Right lobe of liver (tissue), 6 donors: ENCODE measurements around the gene CCDC92. TPM values are rescaled to one million over a fixed set of nuclear protein-coding genes. Genes with fewer than 3 reads are reported as not detected.

Source experiments
- ATAC-seq, 4 donors: fragments of 200-7000 bp; cut with Tn5 transposase; one replicate each; pipeline ENCODE4 v1.9.1; 2020; ENCODE audit warnings: mild to moderate bottlenecking in 4 of 4, moderate library complexity in 4 of 4
- DNase-seq, 3 donors: peaks; one replicate each; pipeline ENCODE4 v3.0.0-alpha.2; 2020
- H3K27ac ChIP-seq, 3 donors: fragments of 200-600 bp; one replicate each; pipeline ENCODE4 v1.8.0; 2022
- H3K27me3 ChIP-seq, 2 donors: fragments of 200-600 bp; one replicate each; pipeline ENCODE4 v1.8.0; 2022
- H3K36me3 ChIP-seq, 4 donors: fragments of 200-600 bp; sonication (generic) in 1 of 4; one replicate each; pipeline versions ENCODE4 v1.5.1 to v1.8.0; 2017 to 2022; ENCODE audit warnings: control low read depth in 1 of 4
- H3K4me1 ChIP-seq, 4 donors: fragments of 200-600 bp; sonication (generic) in 1 of 4; one replicate each; pipeline versions ENCODE4 v1.5.1 to v1.8.0; 2017 to 2022; ENCODE audit warnings: control low read depth in 1 of 4
- H3K4me3 ChIP-seq, 3 donors: fragments of 200-600 bp; one replicate each; pipeline ENCODE4 v1.8.0; 2022
- H3K9me3 ChIP-seq, 4 donors: fragments of 200-600 bp; sonication (generic) in 1 of 4; one replicate each; pipeline versions ENCODE4 v1.5.1 to v1.8.0; 2017 to 2022; ENCODE audit warnings: control low read depth in 1 of 4
- POLR2A ChIP-seq: fragments of 450-650 bp; IDR thresholded peaks from one replicate; pipeline ENCODE4 v1.6.1; 2017; ENCODE audit warnings: antibody characterized with exemption, mild to moderate bottlenecking
- WGBS: methylation state at CpG from one replicate; pipeline ENCODE4 v1.1.6; 2018; ENCODE audit warnings: low coverage, low lambda C conversion rate; ENCODE audit not compliant: insufficient coverage; ENCODE audit errors: missing lambda C conversion rate; 5-methylcytosine and 5-hydroxymethylcytosine counted together
- intact Hi-C, 2 donors: fragments of 100-400 bp; cut with DNase I; formaldehyde crosslinking; loops; one replicate each; pipeline versions ENCODE4 v1.11.2 to v1.14.1; 2022
- total RNA-seq, 6 experiments: library from RNA; depleted of rRNA in 2 of 6; stranded (reverse); fragments of >200 nt in 2 of 6; fragmentation: NEBNext Ultra II Directional in 3 of 6; extraction: Animal tissue kit (Norgen Biotek cat#: 25700) in 3 of 6; gene quantifications; one replicate each; pipeline versions ENCODE4 v1.1.0 to v1.2.4, GENCODE V29; 2016 to 2023
- TF ChIP-seq, protein P1 (sequence below), 4 donors: fragments of 200-600 bp in 3 of 4; fragments of 450-650 bp in 1 of 4; IDR thresholded peaks; one replicate each; pipeline versions ENCODE4 v1.5.1 to v1.8.0; 2016 to 2022; ENCODE audit warnings: antibody characterized with exemption in 4 of 4, mild to moderate bottlenecking in 2 of 4
- donor health status: DM: no; HTN: yes; CAD: no.
- donor health status: DM: no; HTN: no; CAD: no.
- donor health status: DM: no; HTN: no; CAD: no.
- donor health status: DM: no; HTN: yes; CAD: no.
- donor health status: DM: no; HTN: yes; CAD: no.

CCDC92 gene
- total RNA-seq, 6 experiments from 2014 or later = 12.5 to 17.5 (median 16.1) TPM

DNA sequence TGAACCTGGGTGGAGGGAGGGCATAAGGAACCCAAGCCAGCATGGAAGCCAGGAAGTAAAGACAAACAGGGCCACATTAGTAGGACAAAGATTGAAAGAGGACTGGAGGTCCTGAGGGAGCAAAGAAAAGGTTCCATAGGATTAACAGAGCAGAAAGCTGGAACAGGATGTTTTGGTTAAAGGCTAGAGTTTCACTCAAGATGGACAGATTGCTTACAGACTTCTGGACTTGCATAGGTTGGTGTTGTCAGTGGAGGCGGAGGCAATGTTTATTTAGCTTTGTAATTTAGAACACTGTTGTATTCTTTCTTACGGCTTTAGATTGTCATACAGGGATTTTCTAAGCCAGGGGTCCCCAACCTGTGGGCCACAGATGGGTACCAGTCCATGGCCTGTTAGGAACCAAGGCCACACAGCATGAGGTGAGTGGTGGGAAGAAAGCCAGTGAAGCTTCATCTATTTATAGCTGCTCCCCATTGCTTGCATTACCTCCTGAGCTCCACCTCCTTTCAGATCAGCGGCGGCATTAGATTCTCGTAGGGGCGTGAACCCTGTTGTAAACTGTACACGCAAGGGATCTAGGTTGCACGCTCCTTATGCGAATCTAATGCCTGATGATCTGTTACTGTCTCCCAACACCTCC lies 31.7 kb upstream of the CCDC92 start:
- H3K4me3 ChIP-seq = no peak overlapping the region
- intact Hi-C loops = no loop called here
- 100% methylated on average over 3 of the region's 9 CpGs for WGBS
- peaks cover 0 to 26% (median 2%) of the 10 kb centered on the region in 4 donors for H3K4me1 ChIP-seq
- ATAC-seq (no peak), DNase-seq (no peak)
- no peaks in the 10 kb centered on the region for H3K9me3 ChIP-seq
- peak overlapping the region in 1 of 3 donors; percentile 38 for H3K27ac ChIP-seq
- TF ChIP-seq, protein P1, sequence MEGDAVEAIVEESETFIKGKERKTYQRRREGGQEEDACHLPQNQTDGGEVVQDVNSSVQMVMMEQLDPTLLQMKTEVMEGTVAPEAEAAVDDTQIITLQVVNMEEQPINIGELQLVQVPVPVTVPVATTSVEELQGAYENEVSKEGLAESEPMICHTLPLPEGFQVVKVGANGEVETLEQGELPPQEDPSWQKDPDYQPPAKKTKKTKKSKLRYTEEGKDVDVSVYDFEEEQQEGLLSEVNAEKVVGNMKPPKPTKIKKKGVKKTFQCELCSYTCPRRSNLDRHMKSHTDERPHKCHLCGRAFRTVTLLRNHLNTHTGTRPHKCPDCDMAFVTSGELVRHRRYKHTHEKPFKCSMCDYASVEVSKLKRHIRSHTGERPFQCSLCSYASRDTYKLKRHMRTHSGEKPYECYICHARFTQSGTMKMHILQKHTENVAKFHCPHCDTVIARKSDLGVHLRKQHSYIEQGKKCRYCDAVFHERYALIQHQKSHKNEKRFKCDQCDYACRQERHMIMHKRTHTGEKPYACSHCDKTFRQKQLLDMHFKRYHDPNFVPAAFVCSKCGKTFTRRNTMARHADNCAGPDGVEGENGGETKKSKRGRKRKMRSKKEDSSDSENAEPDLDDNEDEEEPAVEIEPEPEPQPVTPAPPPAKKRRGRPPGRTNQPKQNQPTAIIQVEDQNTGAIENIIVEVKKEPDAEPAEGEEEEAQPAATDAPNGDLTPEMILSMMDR (IDR thresholded peaks at IDR 0.05) = no peak
- no peak for TF ChIP-seq POLR2A
- H3K27me3 ChIP-seq = no peaks in the 10 kb centered on the region
- H3K36me3 ChIP-seq = peaks cover 0 to 3% (median 0%) of the 10 kb centered on the region in 4 donors

DNA sequence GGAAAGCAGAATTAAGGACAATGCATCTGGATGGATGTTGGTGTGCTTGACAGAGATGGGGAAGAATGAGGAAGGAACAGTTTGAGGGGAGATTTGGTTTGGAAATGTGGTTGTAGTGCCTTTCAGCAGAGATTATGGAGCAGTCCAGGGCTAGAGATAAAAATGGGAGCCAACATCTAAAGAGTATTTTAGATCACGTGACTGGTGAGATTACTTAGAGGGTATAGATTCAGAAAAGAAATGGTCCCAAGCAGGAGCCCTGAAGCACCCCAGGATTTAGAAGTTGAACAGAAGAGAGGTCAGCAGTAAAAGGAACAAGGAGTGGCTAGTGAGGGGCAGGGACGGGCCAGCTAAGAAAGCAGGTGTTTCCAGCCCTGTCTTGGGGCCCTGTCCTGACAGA lies 30.0 kb upstream of the CCDC92 start:
- no peak overlapping the region for H3K27ac ChIP-seq
- DNase-seq (no peak), ATAC-seq (no peak)
- H3K27me3 ChIP-seq = no peaks in the 10 kb centered on the region
- H3K36me3 ChIP-seq = peaks cover 0 to 4% (median 1%) of the 10 kb centered on the region in 4 donors
- no peak overlapping the region for H3K4me3 ChIP-seq
- no peak for TF ChIP-seq POLR2A
- TF ChIP-seq, protein P1 (IDR thresholded peaks at IDR 0.05) = no peak
- WGBS = 87% methylated on average over 2 of the region's 2 CpGs
- no peaks in the 10 kb centered on the region for H3K9me3 ChIP-seq
- intact Hi-C loops = no loop called here
- peaks cover 0 to 26% (median 0%) of the 10 kb centered on the region in 4 donors for H3K4me1 ChIP-seq

- Histone ChIP-seq H3K4me1 (peaks cover 0 to 22% (median 0%) of the 10 kb centered on the region in 4 donors), H3K4me3 (no peak overlapping the region), H3K27me3 (no peaks in the 10 kb centered on the region), H3K36me3 (peaks cover 0 to 4% (median 1%) of the 10 kb centered on the region in 4 donors), H3K27ac (no peak overlapping the region), H3K9me3 (no peaks in the 10 kb centered on the region)
- DNase-seq = no peak
- no peak for TF ChIP-seq POLR2A
- TF ChIP-seq, protein P1 (IDR thresholded peaks at IDR 0.05) = no peak
- intact Hi-C loops = no loop called here
- 93% methylated on average over 6 of the region's 6 CpGs for WGBS
- no peak for ATAC-seq
Measured at GRCh38 chr12:124002021-124002644, 29.5 kb upstream of the CCDC92 start.

GRCh38 chr12:124001343-124001742 lies 28.7 kb upstream of the CCDC92 start:
- Histone ChIP-seq H3K36me3 (peaks cover 0 to 4% (median 1%) of the 10 kb centered on the region in 4 donors), H3K4me3 (no peak overlapping the region), H3K27ac (no peak overlapping the region), H3K4me1 (peaks cover 0 to 22% (median 0%) of the 10 kb centered on the region in 4 donors), H3K27me3 (no peaks in the 10 kb centered on the region), H3K9me3 (no peaks in the 10 kb centered on the region)
- DNase-seq = no peak
- TF ChIP-seq POLR2A = no peak
- intact Hi-C loops = no loop called here
- ATAC-seq = no peak
- 96% methylated on average over 4 of the region's 7 CpGs for WGBS

GRCh38 chr12:124000111-124000510 lies 27.5 kb upstream of the CCDC92 start:
- H3K36me3 ChIP-seq = peaks cover 0 to 4% (median 1%) of the 10 kb centered on the region in 4 donors
- H3K4me3 ChIP-seq = no peak overlapping the region
- no peak overlapping the region for H3K27ac ChIP-seq
- intact Hi-C loops = no loop called here
- DNase-seq = no peak
- H3K4me1 ChIP-seq = peaks cover 0 to 14% (median 0%) of the 10 kb centered on the region in 4 donors
- WGBS = 100% methylated on average over 3 of the region's 5 CpGs
- no peak for ATAC-seq
- no peaks in the 10 kb centered on the region for H3K9me3 ChIP-seq
- no peaks in the 10 kb centered on the region for H3K27me3 ChIP-seq
- no peak for TF ChIP-seq POLR2A
- TF ChIP-seq, protein P1 (IDR thresholded peaks at IDR 0.05) = no peak
